GM19467 (cell line): ENCODE measurements around the gene PTCHD4.
"Not testable (repeated sequence)": the region's sequence is repeated elsewhere in the genome, so short reads cannot be mapped to it uniquely, and the experiment has no call there.

Experiments used
- ATAC-seq: cut with Tn5 transposase; IDR thresholded peaks from one replicate; pipeline ENCODE4 v1.9.1; 2021; ENCODE audit warnings: mild to moderate bottlenecking, moderate library complexity; ENCODE audit not compliant: unreplicated experiment

PTCHD4 gene

GRCh38 chr6:48111143-48111506, at the start of gene PTCHD4:
PTCHD4 (minus strand) TSS chr6:48111197; CDS start chr6:48068957, 42,240 bp downstream.
- ATAC-seq, result no peak

GRCh38 chr6:48151142-48151541, 40.1 kb upstream of the PTCHD4 start:
- no peak for ATAC-seq

GRCh38 chr6:48150701-48151100, 39.7 kb upstream of the PTCHD4 start:
- no peak for ATAC-seq

GRCh38 chr6:48147051-48147450, 36.1 kb upstream of the PTCHD4 start:
- no peak for ATAC-seq

- ATAC-seq, result no peak
Observed at GRCh38 chr6:48144021-48144420, 33.0 kb upstream of the PTCHD4 start.

- ATAC-seq, result no peak
Observed at GRCh38 chr6:48141975-48142374, 31.0 kb upstream of the PTCHD4 start.

- ATAC-seq, result no peak
Observed at GRCh38 chr6:48139818-48140614, 29.0 kb upstream of the PTCHD4 start.

GRCh38 chr6:48136856-48137255, 25.9 kb upstream of the PTCHD4 start:
- ATAC-seq, result no peak

GRCh38 chr6:48135323-48136084, 24.5 kb upstream of the PTCHD4 start:
- no peak for ATAC-seq

- ATAC-seq, result no peak
Observed at GRCh38 chr6:48134246-48134645, 23.2 kb upstream of the PTCHD4 start.

- no peak for ATAC-seq
Observed at GRCh38 chr6:48123601-48124000, 12.6 kb upstream of the PTCHD4 start.

GRCh38 chr6:48121983-48122749, 11.2 kb upstream of the PTCHD4 start:
- ATAC-seq, result not testable (repeated sequence)

- no peak for ATAC-seq
Observed at GRCh38 chr6:48116699-48117645, 6.0 kb upstream of the PTCHD4 start.

- ATAC-seq, result no peak
Observed at GRCh38 chr6:48113130-48113529, 2.1 kb upstream of the PTCHD4 start.

- no peak for ATAC-seq
Observed at GRCh38 chr6:48111575-48111974, 578 bp upstream of the PTCHD4 start.

GRCh38 chr6:48110436-48111142, 408 bp downstream of the PTCHD4 start:
- ATAC-seq, result no peak

- ATAC-seq, result no peak
Observed at GRCh38 chr6:48109944-48110343, 1.1 kb downstream of the PTCHD4 start.

- ATAC-seq, result not testable (repeated sequence)
Observed at GRCh38 chr6:48102476-48103195, 8.4 kb downstream of the PTCHD4 start.

- ATAC-seq, result no peak
Observed at GRCh38 chr6:48101290-48101689, 9.7 kb downstream of the PTCHD4 start.
